Right lobe of liver (tissue), 6 donors: Measurements from ENCODE around the gene CTIF. TPM values are rescaled to one million over a fixed set of nuclear protein-coding genes. Genes with fewer than 3 reads are reported as not detected.
"Not testable (repeated sequence)": the region's sequence is repeated elsewhere in the genome, so short reads cannot be mapped to it uniquely, and the experiment has no call there.

Source experiments
- ATAC-seq, 4 donors: fragments of 200-7000 bp; cut with Tn5 transposase; one replicate each; pipeline ENCODE4 v1.9.1; 2020; ENCODE audit warnings: mild to moderate bottlenecking in 4 of 4, moderate library complexity in 4 of 4
- DNase-seq, 3 donors: peaks; one replicate each; pipeline ENCODE4 v3.0.0-alpha.2; 2020
- H3K27ac ChIP-seq, 3 donors: fragments of 200-600 bp; one replicate each; pipeline ENCODE4 v1.8.0; 2022
- H3K27me3 ChIP-seq, 2 donors: fragments of 200-600 bp; one replicate each; pipeline ENCODE4 v1.8.0; 2022
- H3K36me3 ChIP-seq, 4 donors: fragments of 200-600 bp; sonication (generic) in 1 of 4; one replicate each; pipeline versions ENCODE4 v1.5.1 to v1.8.0; 2017 to 2022; ENCODE audit warnings: control low read depth in 1 of 4
- H3K4me1 ChIP-seq, 4 donors: fragments of 200-600 bp; sonication (generic) in 1 of 4; one replicate each; pipeline versions ENCODE4 v1.5.1 to v1.8.0; 2017 to 2022; ENCODE audit warnings: control low read depth in 1 of 4
- H3K4me3 ChIP-seq, 3 donors: fragments of 200-600 bp; one replicate each; pipeline ENCODE4 v1.8.0; 2022
- H3K9me3 ChIP-seq, 4 donors: fragments of 200-600 bp; sonication (generic) in 1 of 4; one replicate each; pipeline versions ENCODE4 v1.5.1 to v1.8.0; 2017 to 2022; ENCODE audit warnings: control low read depth in 1 of 4
- POLR2A ChIP-seq: fragments of 450-650 bp; IDR thresholded peaks from one replicate; pipeline ENCODE4 v1.6.1; 2017; ENCODE audit warnings: antibody characterized with exemption, mild to moderate bottlenecking
- WGBS: methylation state at CpG from one replicate; pipeline ENCODE4 v1.1.6; 2018; ENCODE audit warnings: low coverage, low lambda C conversion rate; ENCODE audit not compliant: insufficient coverage; ENCODE audit errors: missing lambda C conversion rate; 5-methylcytosine and 5-hydroxymethylcytosine counted together
- intact Hi-C, 2 donors: fragments of 100-400 bp; cut with DNase I; formaldehyde crosslinking; loops; one replicate each; pipeline versions ENCODE4 v1.11.2 to v1.14.1; 2022
- total RNA-seq, 6 experiments: library from RNA; depleted of rRNA in 2 of 6; stranded (reverse); fragments of >200 nt in 2 of 6; fragmentation: NEBNext Ultra II Directional in 3 of 6; extraction: Animal tissue kit (Norgen Biotek cat#: 25700) in 3 of 6; gene quantifications; one replicate each; pipeline versions ENCODE4 v1.1.0 to v1.2.4, GENCODE V29; 2016 to 2023
- TF ChIP-seq, protein P1 (sequence below), 4 donors: fragments of 200-600 bp in 3 of 4; fragments of 450-650 bp in 1 of 4; IDR thresholded peaks; one replicate each; pipeline versions ENCODE4 v1.5.1 to v1.8.0; 2016 to 2022; ENCODE audit warnings: antibody characterized with exemption in 4 of 4, mild to moderate bottlenecking in 2 of 4
- donor health status: DM: no; HTN: yes; CAD: no.
- donor health status: DM: no; HTN: no; CAD: no.
- donor health status: DM: no; HTN: no; CAD: no.
- donor health status: DM: no; HTN: yes; CAD: no.
- donor health status: DM: no; HTN: yes; CAD: no.

Gene CTIF
- total RNA-seq, 6 experiments from 2014 or later = 29.0 to 60.6 (median 43.1) TPM

DNA sequence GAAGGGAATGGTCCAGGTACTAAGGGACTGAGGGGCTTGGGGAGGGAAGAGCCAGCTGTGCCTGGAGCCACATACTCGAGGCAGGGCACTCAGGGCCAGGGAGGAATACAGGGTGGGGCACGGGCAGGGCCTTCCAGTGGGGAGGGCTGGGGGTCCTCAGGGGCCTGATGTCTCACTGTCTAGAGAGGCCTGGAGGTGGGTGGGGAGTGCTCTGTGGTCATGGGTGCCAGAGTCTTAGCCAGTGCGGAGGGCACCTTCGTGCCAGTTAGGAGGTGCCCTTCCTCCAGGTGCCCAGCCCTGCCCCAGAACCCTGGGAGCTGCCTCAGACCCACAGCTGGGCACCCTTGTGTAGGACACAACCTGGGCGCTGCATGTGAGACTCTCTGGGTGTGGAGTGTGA, 330.8 kb downstream of the CTIF start:
- no peaks in the 10 kb centered on the region for H3K9me3 ChIP-seq
- H3K4me1 ChIP-seq = no peaks in the 10 kb centered on the region

DNA sequence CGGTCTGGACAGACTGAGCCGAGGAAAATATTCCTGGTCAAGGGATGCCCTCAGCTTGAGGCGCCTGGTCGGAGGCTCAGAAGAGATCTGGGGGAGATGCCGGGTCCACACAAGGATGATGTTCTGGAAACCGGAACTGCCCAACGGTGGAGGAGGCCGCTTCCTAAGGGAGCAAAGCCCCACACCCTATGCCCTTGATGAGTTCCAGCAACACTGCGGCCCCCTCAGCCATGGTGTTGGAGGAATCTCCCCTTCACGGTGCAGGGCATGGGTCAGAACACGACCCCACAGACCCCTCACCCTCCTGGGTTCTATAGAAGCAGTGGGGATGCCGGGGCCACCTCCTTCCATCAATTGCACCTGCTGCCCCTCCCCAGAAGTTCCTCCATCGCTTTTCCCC, 332.1 kb downstream of the CTIF start:
- DNase-seq = peak in 1 of 3 donors; percentile 35
- not testable (repeated sequence) for H3K4me3 ChIP-seq, H3K9me3 ChIP-seq, H3K27ac ChIP-seq, H3K36me3 ChIP-seq, ATAC-seq, H3K4me1 ChIP-seq, H3K27me3 ChIP-seq
- WGBS = 94% methylated on average over 3 of the region's 13 CpGs
- intact Hi-C loops = loop anchor here in 1 of 2 donors (10.0 kb wide), 1 partner anchor 124 kb away; no protein-coding TSS in a partner anchor

More for the DNA sequence above, 330.8 kb downstream of the CTIF start:
- intact Hi-C loops = no loop called here
- TF ChIP-seq, protein P1, sequence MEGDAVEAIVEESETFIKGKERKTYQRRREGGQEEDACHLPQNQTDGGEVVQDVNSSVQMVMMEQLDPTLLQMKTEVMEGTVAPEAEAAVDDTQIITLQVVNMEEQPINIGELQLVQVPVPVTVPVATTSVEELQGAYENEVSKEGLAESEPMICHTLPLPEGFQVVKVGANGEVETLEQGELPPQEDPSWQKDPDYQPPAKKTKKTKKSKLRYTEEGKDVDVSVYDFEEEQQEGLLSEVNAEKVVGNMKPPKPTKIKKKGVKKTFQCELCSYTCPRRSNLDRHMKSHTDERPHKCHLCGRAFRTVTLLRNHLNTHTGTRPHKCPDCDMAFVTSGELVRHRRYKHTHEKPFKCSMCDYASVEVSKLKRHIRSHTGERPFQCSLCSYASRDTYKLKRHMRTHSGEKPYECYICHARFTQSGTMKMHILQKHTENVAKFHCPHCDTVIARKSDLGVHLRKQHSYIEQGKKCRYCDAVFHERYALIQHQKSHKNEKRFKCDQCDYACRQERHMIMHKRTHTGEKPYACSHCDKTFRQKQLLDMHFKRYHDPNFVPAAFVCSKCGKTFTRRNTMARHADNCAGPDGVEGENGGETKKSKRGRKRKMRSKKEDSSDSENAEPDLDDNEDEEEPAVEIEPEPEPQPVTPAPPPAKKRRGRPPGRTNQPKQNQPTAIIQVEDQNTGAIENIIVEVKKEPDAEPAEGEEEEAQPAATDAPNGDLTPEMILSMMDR (IDR thresholded peaks at IDR 0.05) = no peak
- no peak for TF ChIP-seq POLR2A
- Histone ChIP-seq H3K36me3 (no peaks in the 10 kb centered on the region), H3K27me3 (no peaks in the 10 kb centered on the region), H3K27ac (no peak overlapping the region), H3K4me3 (no peak overlapping the region)
- 86% methylated on average over 4 of the region's 5 CpGs for WGBS
- ATAC-seq = peak in 1 of 4 donors; percentile 15
- no peak for DNase-seq

DNA sequence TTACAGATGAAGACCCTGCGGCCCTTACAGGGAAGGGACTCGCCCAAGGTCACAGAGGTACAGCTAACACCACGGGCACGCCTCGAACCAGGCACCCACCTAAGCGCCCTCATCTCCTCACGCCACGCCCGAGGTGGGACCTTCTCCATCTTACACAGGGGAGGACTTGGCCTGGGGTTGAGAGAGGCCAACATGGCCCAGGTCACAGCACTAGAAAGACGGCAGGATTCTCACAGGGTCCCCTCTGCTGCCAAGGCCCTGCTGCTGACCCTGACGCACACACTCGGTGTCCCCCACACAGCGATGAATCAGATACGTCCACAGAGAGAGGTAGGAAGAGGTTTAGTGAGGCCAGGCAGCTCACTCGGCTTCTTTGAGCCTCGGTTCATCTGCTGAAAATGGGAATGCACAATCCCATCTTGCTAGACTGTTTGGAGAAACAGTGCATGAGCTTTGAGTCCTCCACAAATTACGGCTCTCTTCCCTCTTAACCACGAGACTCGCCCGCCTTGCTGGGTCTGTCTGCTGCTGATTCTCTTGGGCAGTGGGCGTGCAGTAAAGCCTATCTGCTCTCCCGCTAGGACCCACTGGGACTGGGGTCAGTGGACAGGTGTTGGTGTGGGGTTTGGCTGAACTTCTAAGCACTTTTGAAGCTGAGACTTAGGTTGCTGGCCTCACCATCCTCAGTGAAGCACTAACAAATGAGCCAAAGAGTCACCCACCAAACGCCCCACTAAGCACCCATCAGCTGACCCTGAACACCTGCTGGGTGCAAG, 332.7 kb downstream of the CTIF start:
- WGBS = 79% methylated on average over 6 of the region's 23 CpGs
- no peak for TF ChIP-seq POLR2A
- TF ChIP-seq, protein P1 (IDR thresholded peaks at IDR 0.05) = no peak
- Histone ChIP-seq H3K4me3 (no peak overlapping the region), H3K27ac (no peak overlapping the region), H3K4me1 (no peaks in the 10 kb centered on the region), H3K36me3 (no peaks in the 10 kb centered on the region), H3K9me3 (no peaks in the 10 kb centered on the region), H3K27me3 (no peaks in the 10 kb centered on the region)
- intact Hi-C loops = loop anchor here in 1 of 2 donors (10.0 kb wide), 1 partner anchor 123 kb away; no protein-coding TSS in a partner anchor
- ATAC-seq = no peak
- DNase-seq = no peak

DNA sequence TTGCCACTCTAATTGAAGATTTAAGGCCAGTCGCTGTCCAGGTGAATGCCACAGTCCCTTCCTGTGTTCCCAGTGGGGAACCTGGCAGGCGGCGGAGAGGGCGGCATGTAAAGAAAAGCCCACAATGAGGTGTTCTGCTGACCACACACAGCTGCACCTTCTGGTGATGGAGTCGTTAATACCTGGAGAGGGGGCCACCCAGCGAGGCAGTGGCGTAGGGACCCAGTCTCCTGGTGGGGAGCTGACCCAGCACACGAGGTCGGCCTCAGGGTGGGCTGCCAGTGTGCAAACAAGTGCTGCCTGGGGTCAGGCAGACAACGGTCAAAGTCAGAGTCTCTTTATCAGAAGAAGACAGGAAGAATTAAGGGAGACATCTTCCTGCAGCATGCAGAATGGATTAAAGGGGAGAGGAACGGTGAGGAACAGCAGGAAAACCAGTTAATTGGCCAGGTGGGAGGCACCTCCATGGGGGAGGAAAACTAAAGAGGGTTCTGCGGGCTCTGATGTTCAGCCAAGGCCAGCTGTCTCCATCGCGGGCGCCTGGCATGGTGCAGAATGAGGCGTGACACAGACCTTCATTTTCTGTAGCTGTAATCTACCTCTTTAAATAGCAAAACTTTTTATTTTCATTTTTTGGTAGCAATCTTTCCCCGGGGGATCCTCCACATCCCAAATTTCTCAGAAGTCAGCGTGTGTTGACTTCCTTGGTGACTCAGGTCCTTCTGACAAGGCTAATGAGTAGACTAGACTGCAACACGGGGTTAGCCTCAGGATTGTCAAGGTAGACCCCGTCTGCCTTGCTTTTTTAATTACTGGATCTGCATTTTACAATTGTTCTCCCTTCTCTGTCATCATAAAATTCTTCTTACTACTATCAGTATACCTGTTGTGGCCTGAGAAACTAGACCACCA, 333.7 kb downstream of the CTIF start:
- intact Hi-C loops = loop anchor here in 1 of 2 donors (10.0 kb wide), 1 partner anchor 122 kb away; no protein-coding TSS in a partner anchor
- Histone ChIP-seq H3K9me3 (no peaks in the 10 kb centered on the region), H3K4me3 (no peak overlapping the region), H3K4me1 (no peaks in the 10 kb centered on the region), H3K27me3 (no peaks in the 10 kb centered on the region), H3K27ac (no peak overlapping the region), H3K36me3 (no peaks in the 10 kb centered on the region)
- ATAC-seq (no peak), DNase-seq (no peak)
- WGBS = 75% methylated on average over 12 of the region's 20 CpGs
- TF ChIP-seq, protein P1 (IDR thresholded peaks at IDR 0.05) = no peak
- TF ChIP-seq POLR2A = no peak
